Activated CD8-positive, alpha-beta T cell treated with anti-CD3 and anti-CD28 coated beads for 36 hours (primary cell): ENCODE results near the gene BCAM. TPM values are rescaled to one million over a fixed set of nuclear protein-coding genes. Genes with fewer than 3 reads are reported as not detected.
"Not testable (repeated sequence)": the region's sequence is repeated elsewhere in the genome, so short reads cannot be mapped to it uniquely, and the experiment has no call there.

Experiments used
- ATAC-seq: fragments of 200-7000 bp; cut with Tn5 transposase; one replicate; pipeline ENCODE4 v1.10.0; 2021; ENCODE audit warnings: mild to moderate bottlenecking, moderate library complexity
- CTCF ChIA-PET: fragments of 350-600 bp; sonication (Branson Sonifier 250); formaldehyde crosslinking; loops from one replicate; lab custom pipeline; 2021; ENCODE audit warnings: antibody characterized with exemption; lab: Charles Lee
- POLR2A ChIA-PET: fragments of 350-600 bp; sonication (Branson Sonifier 250); formaldehyde crosslinking; loops from one replicate; lab custom pipeline; 2021; ENCODE audit warnings: antibody characterized with exemption; lab: Charles Lee
- DNase-seq: peaks from one replicate; pipeline ENCODE4 v3.0.0-alpha.2; 2020
- H3K27ac Mint-ChIP-seq: one replicate; pipeline ENCODE4 v1.8.0; 2021; ENCODE audit warnings: mild to moderate bottlenecking, mixed read lengths
- H3K27me3 Mint-ChIP-seq: one replicate; pipeline ENCODE4 v1.8.0; 2021; ENCODE audit warnings: mixed read lengths
- H3K36me3 Mint-ChIP-seq: one replicate; pipeline ENCODE4 v1.8.0; 2021; ENCODE audit warnings: low read depth, mixed read lengths
- H3K4me1 Mint-ChIP-seq: one replicate; pipeline ENCODE4 v1.8.0; 2021; ENCODE audit warnings: low read depth, mixed read lengths
- H3K4me3 Mint-ChIP-seq: one replicate; pipeline ENCODE4 v1.8.0; 2021; ENCODE audit warnings: mild to moderate bottlenecking, moderate library complexity, mixed read lengths
- H3K9me3 Mint-ChIP-seq: one replicate; pipeline ENCODE4 v1.8.0; 2021; ENCODE audit warnings: mixed read lengths
- intact Hi-C: fragments of 100-400 bp; cut with micrococcal nuclease; formaldehyde crosslinking; loops from one replicate; pipeline ENCODE4 v1.10.0; 2022
- total RNA-seq, 2 experiments: library from RNA; stranded (reverse); gene quantifications; one replicate each; pipeline ENCODE4 v1.2.3, GENCODE V29; 2021
- TF ChIP-seq, protein P1 (sequence below): fragments of 200-600 bp; IDR thresholded peaks from one replicate; pipeline ENCODE4 v1.8.0; 2022; ENCODE audit warnings: antibody characterized with exemption, mild to moderate bottlenecking

The BCAM gene
- total RNA-seq, 2 experiments from 2014 or later: not detected

DNA sequence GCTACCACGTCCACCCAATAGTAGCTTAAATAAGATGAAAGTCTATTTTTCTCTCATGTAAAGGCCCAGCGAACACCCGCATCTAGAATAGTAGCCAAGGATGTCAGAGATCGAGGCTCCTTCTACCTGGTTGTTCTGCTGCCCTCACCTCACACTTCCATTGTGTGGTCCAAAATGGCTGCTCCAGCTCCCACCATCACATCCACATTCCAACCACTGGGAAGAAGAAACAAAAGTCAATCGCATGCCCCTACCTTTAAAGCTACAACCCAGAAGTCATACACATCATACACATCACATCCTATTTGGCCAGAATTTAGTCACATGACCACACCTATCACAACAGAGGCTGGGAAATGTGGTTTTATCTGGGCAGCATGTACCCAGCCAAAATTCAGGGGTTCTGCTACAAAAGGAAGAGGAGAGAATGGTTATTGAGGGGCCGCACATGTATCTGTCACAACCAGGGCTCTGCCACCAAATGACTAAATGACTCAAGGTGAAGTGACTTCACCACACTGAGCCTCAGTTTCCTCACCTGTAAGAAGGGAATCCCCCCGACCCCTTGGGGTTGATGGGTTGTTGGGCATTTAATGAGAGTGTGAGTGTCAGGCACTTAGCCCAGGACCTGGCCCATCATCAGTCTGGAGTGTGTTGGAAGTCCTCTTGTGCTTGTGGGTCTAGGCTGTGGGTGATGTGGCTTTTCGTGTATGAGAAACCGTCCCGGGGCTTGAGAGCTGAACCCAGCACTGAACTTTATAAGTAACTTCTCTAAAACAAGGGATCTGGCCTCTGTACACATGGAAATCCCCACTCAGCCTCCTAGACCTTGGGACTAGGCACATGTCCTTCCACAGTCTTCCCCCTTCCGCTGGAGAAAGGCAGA is 41.4 kb upstream of the BCAM start:
- H3K9me3 Mint-ChIP-seq: peaks cover 7% of the 10 kb centered on the region
- H3K27me3 Mint-ChIP-seq: no peaks in the 10 kb centered on the region
- ChIA-PET CTCF (interaction anchor here (0.9 to 16.0 kb wide), 7 partner anchors 13 to 77 kb away, joined by 3 to 474 read pairs (median 4); no protein-coding TSS in a partner anchor), POLR2A (interaction anchor here (1.0 to 1.4 kb wide), 4 partner anchors 12 to 28 kb away, joined by 3 to 4 read pairs (median 3); no protein-coding TSS in a partner anchor)
- H3K36me3 Mint-ChIP-seq: peaks cover 3% of the 10 kb centered on the region
- no peak overlapping the region for H3K4me3 Mint-ChIP-seq
- peaks cover 26% of the 10 kb centered on the region for H3K4me1 Mint-ChIP-seq
- TF ChIP-seq, protein P1, sequence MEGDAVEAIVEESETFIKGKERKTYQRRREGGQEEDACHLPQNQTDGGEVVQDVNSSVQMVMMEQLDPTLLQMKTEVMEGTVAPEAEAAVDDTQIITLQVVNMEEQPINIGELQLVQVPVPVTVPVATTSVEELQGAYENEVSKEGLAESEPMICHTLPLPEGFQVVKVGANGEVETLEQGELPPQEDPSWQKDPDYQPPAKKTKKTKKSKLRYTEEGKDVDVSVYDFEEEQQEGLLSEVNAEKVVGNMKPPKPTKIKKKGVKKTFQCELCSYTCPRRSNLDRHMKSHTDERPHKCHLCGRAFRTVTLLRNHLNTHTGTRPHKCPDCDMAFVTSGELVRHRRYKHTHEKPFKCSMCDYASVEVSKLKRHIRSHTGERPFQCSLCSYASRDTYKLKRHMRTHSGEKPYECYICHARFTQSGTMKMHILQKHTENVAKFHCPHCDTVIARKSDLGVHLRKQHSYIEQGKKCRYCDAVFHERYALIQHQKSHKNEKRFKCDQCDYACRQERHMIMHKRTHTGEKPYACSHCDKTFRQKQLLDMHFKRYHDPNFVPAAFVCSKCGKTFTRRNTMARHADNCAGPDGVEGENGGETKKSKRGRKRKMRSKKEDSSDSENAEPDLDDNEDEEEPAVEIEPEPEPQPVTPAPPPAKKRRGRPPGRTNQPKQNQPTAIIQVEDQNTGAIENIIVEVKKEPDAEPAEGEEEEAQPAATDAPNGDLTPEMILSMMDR: no peak
- intact Hi-C loops: no loop called here
- no peak for ATAC-seq
- DNase-seq: peak; percentile 49
- H3K27ac Mint-ChIP-seq: no peak overlapping the region

DNA sequence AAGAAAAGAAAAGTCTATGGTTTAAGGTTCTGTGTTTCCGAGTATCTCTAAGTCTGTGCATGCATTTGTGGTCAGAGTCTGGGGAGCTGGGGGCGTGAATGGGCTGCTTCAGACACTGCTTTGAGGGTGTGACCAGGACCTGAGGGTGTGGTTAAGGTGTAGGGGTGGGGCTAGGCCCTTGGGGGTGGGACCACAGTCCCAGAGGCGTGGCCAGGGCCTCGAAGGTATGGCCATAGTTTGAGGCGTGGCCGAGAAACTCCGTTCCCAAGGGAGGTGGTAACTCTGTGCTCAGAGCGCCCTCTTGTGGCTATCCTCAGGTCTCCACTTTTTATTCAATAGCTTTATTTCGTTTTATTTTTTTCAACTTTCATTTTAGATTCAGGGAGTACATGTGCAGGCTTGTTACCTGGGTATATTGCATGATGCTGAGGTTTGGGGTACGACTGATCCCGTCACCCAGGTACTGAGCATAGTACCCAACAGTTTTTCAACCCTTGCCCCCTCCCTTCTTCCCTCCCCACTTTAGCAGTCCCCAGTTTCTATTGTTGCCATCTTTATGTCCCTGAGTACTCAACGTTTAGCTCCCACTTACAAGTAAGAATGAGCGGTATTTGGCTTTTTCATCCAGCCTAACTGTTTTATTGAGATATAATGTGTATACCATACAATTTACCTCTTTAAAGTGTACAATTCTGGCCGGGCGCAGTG is 38.2 kb upstream of the BCAM start:
- H3K27me3 Mint-ChIP-seq: no peaks in the 10 kb centered on the region
- H3K4me3 Mint-ChIP-seq: peak overlapping the region; percentile 28
- peaks cover 3% of the 10 kb centered on the region for H3K36me3 Mint-ChIP-seq
- TF ChIP-seq, protein P1: peak; percentile 58
- peaks cover 7% of the 10 kb centered on the region for H3K9me3 Mint-ChIP-seq
- peak; percentile 100 for ATAC-seq
- POLR2A ChIA-PET: interaction anchor here (0.7 to 1.5 kb wide), 4 partner anchors 26 to 81 kb away, joined by 3 to 12 read pairs (median 4); no protein-coding TSS in a partner anchor
- intact Hi-C loops: loop anchor here (1.0 to 2.0 kb wide), 2 partner anchors 46 to 82 kb away; no protein-coding TSS in a partner anchor
- peaks cover 22% of the 10 kb centered on the region for H3K4me1 Mint-ChIP-seq
- CTCF ChIA-PET: interaction anchor here (0.6 to 16.0 kb wide), 37 partner anchors 9 to 567 kb away, joined by 3 to 474 read pairs (median 4); partner anchors contain the start of genes CEACAM16 and NECTIN2
- peak; percentile 99 for DNase-seq
- peak overlapping the region; percentile 80 for H3K27ac Mint-ChIP-seq

DNA sequence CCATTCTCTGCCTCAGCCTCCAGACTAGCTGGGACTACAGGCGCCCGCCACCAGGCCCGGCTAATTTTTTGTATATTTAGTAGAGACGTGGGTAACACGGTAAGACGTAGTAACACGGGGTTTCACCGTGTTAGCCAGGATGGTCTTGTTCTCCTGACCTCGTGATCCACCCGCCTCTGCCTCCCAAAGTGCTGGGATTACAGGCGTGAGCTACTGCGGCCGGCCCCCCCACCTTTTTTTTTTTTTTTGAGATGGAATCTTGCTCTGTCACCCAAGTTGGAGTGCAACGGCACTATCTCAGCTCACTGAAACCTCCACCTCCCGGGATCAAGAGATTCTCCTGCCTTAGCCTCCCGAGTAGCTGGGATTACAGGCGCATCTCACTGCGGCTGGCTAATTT is 36.8 kb upstream of the BCAM start:
- DNase-seq, H3K36me3 Mint-ChIP-seq, H3K9me3 Mint-ChIP-seq, intact Hi-C loops, H3K27me3 Mint-ChIP-seq, H3K4me3 Mint-ChIP-seq, H3K27ac Mint-ChIP-seq, ATAC-seq: not testable (repeated sequence)
- peaks cover 22% of the 10 kb centered on the region for H3K4me1 Mint-ChIP-seq
- POLR2A ChIA-PET: interaction anchor here (0.7 kb wide), 1 partner anchor 531 kb away, joined by 4 read pairs; no protein-coding TSS in a partner anchor
- CTCF ChIA-PET: interaction anchor here (1.1 to 16.0 kb wide), 9 partner anchors 12 to 116 kb away, joined by 3 to 474 read pairs (median 30); no protein-coding TSS in a partner anchor

DNA sequence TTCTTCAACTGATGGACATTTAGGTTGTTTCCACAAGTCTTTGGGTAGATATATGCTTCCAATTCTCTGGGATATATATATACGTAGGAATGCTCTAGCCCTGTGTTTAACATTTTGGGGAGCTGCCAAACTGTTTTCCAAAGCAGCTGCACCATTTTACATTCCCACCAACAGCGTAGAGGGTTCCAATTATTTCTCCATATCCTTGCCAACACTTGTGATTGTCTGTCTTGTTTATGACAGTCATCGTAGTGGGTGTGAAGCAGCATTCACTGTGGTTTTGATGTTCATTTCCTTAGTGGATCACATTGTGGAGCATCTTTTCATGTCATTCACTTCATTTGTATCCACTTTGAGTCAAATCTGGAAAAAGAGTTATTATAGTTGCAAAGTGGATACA is 35.9 kb upstream of the BCAM start:
- Mint-ChIP-seq H3K27ac (no peak overlapping the region), H3K27me3 (no peaks in the 10 kb centered on the region), H3K4me1 (peaks cover 13% of the 10 kb centered on the region), H3K4me3 (no peak overlapping the region), H3K36me3 (peaks cover 3% of the 10 kb centered on the region), H3K9me3 (peaks cover 4% of the 10 kb centered on the region)
- ChIA-PET CTCF (interaction anchor here (1.6 to 16.0 kb wide), 5 partner anchors 11 to 117 kb away, joined by 6 to 474 read pairs (median 43); no protein-coding TSS in a partner anchor), POLR2A (no interaction called here)
- ATAC-seq: no peak
- intact Hi-C loops: no loop called here
- no peak for DNase-seq
- TF ChIP-seq, protein P1: no peak

DNA sequence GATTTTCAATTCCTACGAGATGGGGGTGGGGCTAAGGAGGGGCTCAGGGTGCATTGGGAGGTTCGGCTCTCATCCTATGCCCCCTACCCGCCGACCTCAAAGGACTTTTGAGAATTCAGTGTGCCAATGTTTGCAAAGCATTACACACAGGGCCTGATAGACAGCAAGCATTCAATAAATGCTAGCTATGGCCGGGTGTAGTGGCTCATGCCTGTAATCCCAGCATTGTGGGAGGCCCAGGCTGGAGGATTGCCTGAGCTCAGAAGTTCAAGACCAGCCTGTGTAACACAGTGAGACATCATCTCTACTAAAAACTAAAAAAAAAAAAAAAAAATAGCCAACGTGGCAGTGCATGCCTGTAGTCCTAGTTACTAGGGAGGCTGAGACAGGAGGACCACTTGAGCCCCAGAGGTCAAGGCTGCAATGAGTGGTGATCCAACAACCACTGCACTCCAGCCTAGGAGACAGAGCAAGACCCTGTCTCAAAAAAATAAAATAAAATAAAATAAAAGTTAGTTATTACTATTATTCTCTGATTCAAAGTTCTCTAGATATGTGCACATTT is 33.1 kb upstream of the BCAM start:
- intact Hi-C loops: no loop called here
- H3K9me3 Mint-ChIP-seq: no peaks in the 10 kb centered on the region
- no peak overlapping the region for H3K4me3 Mint-ChIP-seq
- TF ChIP-seq, protein P1: no peak
- H3K27ac Mint-ChIP-seq: no peak overlapping the region
- peaks cover 1% of the 10 kb centered on the region for H3K4me1 Mint-ChIP-seq
- H3K27me3 Mint-ChIP-seq: peaks cover 4% of the 10 kb centered on the region
- POLR2A ChIA-PET: interaction anchor here (1.1 kb wide), 1 partner anchor 52 kb away, joined by 4 read pairs; no protein-coding TSS in a partner anchor
- DNase-seq (no peak), ATAC-seq (no peak)
- CTCF ChIA-PET: interaction anchor here (2.4 to 16.0 kb wide), 2 partner anchors 8 to 50 kb away, joined by 19 to 474 read pairs; no protein-coding TSS in a partner anchor
- H3K36me3 Mint-ChIP-seq: no peaks in the 10 kb centered on the region
